ENCODE measurements around the gene MOB3B. TPM values are rescaled to one million over a fixed set of nuclear protein-coding genes. Genes with fewer than 3 reads are reported as not detected.

Gene MOB3B
- total RNA-seq, 1 experiment from 2014 or later = 0.03 TPM

- in situ Hi-C loops (cut with HindIII; ENCODE audit: low pct_unique_long_range_greater_than_20kb, low sequenced_read_pairs) (no loop called here), intact Hi-C loops (cut with micrococcal nuclease; ENCODE audit: unreplicated experiment) (no loop called here)
- CTCF ChIA-PET = no interaction called here
- POLR2A ChIA-PET = no interaction called here
- Histone ChIP-seq H3K4me3 (ENCODE audit: low read depth in 2 of 2, low read length in 2 of 2) (no peak overlapping the region), H3K4me1 (ENCODE audit: control insufficient read depth, insufficient read depth, low read length) (no peaks in the 10 kb centered on the region), H3K27ac (ENCODE audit: low read length) (no peak overlapping the region), H3K36me3 (ENCODE audit: control insufficient read depth, insufficient read depth, low read length) (no peaks in the 10 kb centered on the region), H3K9me3 (ENCODE audit: control insufficient read depth, insufficient read depth, low read depth, low read length) (no peaks in the 10 kb centered on the region), H3K27me3 (ENCODE audit: control insufficient read depth, insufficient read depth, low read length) (no peaks in the 10 kb centered on the region)
- no peak for ATAC-seq
- TF ChIP-seq REST (IDR thresholded peaks at IDR 0.05; ENCODE audit: insufficient read depth in 1 of 2, low read depth in 2 of 2, low read length in 1 of 2) = no peak
- TF ChIP-seq TCF7L2 (IDR thresholded peaks at IDR 0.05; ENCODE audit: low read depth, low read length) = no peak
- no peak for TF ChIP-seq POLR2AphosphoS5 (IDR thresholded peaks at IDR 0.05; ENCODE audit: low read depth, low read length)
- no peak for TF ChIP-seq CTCF (IDR thresholded peaks at IDR 0.05)
- TF ChIP-seq SIN3A (IDR thresholded peaks at IDR 0.05; ENCODE audit: borderline replicate concordance, insufficient read depth, low read depth, low read length) = no peak
- BruUV-seq (replicated peaks) = no TSS peak
- no peak for DNase-seq (ENCODE audit: low read depth, low spot score)
Observed at GRCh38 chr9:27347889-27348288, 181.7 kb downstream of the MOB3B start.

GRCh38 chr9:27344776-27345175 lies 184.8 kb downstream of the MOB3B start:
- ATAC-seq (no peak), DNase-seq (ENCODE audit: low read depth, low spot score) (no peak)
- BruUV-seq (replicated peaks) = no TSS peak
- intact Hi-C loops (cut with micrococcal nuclease; ENCODE audit: unreplicated experiment) = no loop called here
- H3K4me1 ChIP-seq (ENCODE audit: control insufficient read depth, insufficient read depth, low read length) = no peaks in the 10 kb centered on the region
- H3K27me3 ChIP-seq (ENCODE audit: control insufficient read depth, insufficient read depth, low read length) = no peaks in the 10 kb centered on the region
- H3K27ac ChIP-seq (ENCODE audit: low read length) = no peak overlapping the region
- TF ChIP-seq SIN3A (IDR thresholded peaks at IDR 0.05; ENCODE audit: borderline replicate concordance, insufficient read depth, low read depth, low read length) = no peak
- no peak for TF ChIP-seq CTCF (IDR thresholded peaks at IDR 0.05)
- TF ChIP-seq POLR2AphosphoS5 (IDR thresholded peaks at IDR 0.05; ENCODE audit: low read depth, low read length) = no peak
- TF ChIP-seq TCF7L2 (IDR thresholded peaks at IDR 0.05; ENCODE audit: low read depth, low read length) = no peak
- H3K36me3 ChIP-seq (ENCODE audit: control insufficient read depth, insufficient read depth, low read length) = no peaks in the 10 kb centered on the region
- in situ Hi-C loops (cut with HindIII; ENCODE audit: low pct_unique_long_range_greater_than_20kb, low sequenced_read_pairs) = no loop called here
- CTCF ChIA-PET = no interaction called here
- H3K4me3 ChIP-seq (ENCODE audit: low read depth in 2 of 2, low read length in 2 of 2) = no peak overlapping the region
- POLR2A ChIA-PET = no interaction called here
- H3K9me3 ChIP-seq (ENCODE audit: control insufficient read depth, insufficient read depth, low read depth, low read length) = no peaks in the 10 kb centered on the region

All from Panc1 (cell line).